Stimulated activated CD4-positive, alpha-beta T cell treated with anti-CD3 and anti-CD28 coated beads, Interleukin-12 subunit alpha, Interleukin-12 subunit beta, amount 100 ng/mL, for 24 hours (primary cell): ENCODE results near the gene CCDC69.

ENCODE experiments used
- DNase-seq, 2 experiments: peaks; one replicate each; pipeline ENCODE4 v3.0.0-alpha.2; 2020; ENCODE audit warnings: low read depth in 2 of 2

The CCDC69 gene

DNA sequence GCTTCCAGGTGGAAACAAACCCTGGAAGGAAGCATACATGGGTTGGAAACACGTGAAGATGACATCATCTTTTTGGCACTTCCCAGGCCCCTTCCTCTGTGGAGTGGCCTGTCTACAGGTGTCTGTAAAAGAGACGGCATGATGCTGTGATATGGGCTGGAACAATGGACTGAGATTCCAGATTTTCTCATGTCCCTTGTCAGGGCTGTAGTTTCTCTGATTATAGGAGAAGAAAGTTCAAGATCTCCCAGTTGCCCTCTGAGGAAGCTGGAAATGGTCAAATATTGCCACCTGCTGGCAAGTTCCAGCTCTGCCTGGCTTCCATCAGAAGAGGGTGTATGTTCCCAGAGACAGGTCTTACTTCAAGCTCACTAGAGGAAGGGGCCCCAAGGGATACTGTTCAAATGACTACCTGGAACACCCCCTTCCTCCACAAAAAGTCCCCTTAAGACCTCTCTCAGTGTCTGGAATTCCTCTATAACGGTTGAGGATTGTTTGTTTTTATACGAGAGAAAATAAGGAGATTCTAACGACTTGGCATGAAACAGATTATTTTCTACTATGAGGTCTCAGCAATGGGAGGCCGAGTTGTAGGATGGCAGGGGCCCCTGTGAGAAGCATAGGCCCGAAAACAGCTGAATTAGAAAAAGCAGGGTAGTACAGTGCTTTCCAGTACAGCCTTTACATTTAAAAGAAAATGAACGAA is 59.1 kb downstream of the CCDC69 start:
- peak; percentile 69 to 76 for DNase-seq

DNA sequence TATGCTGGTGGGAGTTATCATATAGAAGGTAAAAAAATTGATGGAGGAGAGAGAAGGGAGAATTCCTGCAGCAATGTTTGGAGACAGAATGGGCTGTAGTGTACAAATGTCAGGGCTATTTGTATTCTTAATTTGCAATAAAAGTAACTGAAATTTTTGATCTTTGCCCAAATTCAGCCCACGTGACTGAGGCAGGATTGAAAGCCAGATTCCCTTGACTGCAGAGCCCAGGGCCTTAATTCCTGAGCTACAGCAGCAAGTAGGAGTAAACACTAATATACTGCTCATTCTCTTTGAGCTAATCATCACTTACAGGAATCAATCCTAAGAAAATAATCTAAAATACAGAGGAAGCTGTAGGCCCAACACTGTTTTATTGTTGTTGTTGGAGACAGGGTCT is 61.1 kb downstream of the CCDC69 start:
- no peak for DNase-seq

DNA sequence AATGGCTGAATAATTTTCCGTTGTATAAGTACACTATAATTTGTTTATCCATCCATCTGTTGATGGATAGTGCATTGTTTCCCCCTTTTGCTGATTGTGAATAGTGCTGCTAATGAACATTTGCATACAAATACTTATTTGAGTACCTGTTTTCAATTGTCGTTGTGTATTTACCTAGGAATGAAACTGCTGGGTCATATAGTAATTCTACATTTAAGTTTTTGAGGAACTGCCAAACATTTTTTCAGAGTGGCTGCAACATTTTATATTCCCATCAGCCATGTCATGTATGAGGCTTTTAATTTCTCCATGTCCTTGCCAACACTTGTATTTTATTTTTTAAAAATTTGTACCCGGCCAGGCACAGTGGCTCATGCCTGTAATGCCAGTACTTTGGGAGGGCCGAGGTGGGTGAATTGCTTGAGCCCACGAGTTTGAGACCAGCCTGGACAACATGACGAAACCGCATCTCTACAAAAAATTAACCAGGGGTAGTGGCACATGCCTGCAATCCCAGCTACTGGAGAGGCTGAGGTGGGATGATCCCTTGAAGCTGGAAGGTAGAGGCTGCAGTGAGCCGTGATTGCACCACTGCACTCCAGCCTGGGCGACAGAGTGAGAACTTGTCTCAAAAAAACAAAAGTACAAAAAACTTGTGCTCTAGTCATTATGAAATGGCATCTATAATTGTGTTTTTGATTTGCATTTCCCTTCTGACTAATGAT is 64.1 kb downstream of the CCDC69 start:
- DNase-seq, result no peak

DNA sequence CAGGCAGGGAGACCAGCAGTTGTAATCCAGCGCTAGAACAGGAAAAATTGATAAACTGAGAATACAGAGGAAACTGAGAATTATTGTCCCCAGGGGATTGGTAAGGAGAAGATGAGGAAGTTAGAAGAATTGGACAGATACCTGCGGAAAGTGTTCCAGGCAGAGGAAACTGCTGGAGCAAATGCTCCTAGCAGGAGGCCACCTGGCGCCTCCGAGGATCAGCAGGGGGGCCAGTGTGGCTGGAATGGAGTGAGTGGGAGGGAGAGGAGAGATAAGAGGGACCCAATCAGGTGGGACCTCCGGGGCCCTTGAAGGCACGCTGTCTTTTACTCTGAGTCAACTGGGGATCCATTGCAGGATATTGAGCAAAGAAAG is 65.6 kb downstream of the CCDC69 start:
- DNase-seq, result no peak

DNA sequence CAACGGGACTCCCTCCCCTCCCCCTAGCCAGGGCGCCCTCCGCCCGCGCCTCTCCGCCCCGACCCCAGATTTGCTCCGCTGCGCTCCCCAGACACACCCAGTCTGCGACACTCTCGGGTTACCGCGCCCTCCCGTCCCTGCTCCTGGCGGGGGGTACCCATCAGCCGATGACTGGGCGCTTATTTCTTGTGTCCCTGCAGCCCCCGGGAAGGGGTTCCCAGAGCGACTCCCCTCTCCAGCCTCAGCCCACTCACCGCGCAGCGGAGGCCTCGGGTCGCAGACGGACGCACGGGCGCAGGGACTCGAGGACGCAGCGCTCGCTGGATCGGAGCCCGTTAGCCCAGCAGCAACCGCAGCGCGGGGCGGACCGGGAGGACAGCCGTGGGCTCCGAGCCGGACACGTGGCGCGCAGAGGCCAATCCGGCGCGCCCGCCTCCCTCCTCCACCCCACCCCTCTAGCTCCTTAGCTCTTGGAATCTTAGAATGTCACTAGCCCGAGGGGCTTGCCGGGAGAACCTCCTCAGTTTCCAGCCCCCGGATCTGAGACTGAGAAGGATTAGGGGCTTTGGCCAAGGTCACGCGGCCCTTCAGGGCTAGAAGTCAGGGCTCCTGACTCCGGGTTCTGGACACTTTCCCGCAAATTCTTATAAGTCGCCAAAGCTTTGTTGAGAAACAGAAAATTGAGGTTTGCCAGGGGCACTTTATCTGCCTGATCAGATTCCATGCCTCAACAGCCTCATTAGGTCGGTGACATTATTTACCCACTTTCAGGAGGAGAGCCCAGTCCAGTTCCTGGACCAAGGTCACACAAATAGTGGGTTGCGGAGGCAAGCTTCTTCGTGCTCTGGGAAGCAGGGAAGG is 66.2 kb downstream of the CCDC69 start, which contains the start of gene ANXA6:
TSS of gene ANXA6 (minus strand) at position 354 of the 861 bp plus-strand sequence. CDS start 9,878 bp downstream, outside the sequence.
- DNase-seq, result peak; percentile 43 to 62

DNA sequence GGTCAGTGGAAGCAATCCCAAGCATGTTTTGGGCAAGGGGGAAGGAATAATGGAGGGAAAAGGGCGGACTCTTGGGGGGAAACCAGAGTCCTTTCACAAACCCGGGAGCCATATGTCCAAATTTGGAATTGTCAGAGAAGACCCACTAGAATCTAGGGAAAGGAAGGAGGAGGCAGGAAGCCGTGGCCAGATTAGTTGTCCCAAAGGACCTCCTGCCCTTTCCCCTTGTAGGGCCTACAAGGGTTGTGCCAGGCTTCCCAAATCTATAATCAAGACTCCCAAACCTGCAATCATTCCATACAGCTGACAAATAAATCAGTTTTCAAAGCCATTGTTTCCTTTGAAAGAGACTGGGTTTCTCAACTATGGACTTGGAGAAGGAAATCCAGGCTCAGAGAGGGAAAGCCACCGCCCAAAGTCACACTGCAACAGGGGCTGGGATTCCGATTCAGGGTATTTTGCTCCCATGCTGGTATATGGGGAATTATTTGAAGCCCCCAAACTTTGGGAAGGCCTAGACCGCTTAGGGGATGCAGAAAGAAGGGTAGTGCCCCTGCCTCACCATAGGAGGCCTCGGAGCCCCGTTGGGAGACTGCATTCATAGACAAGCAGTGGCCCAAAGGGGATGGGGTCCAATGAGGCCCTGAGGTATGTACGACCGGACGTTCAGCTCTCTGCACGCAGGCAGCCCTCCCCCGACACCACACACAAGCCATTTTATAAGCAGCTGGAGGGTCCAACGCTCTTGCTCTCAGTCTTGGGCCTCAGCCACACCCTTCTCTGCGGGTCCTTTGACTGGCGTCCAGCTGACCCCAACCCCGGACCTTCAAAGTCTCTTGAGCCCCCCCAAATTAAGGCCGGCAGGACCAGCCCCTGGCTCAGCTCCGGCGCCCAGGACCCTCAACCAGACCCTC is 67.1 kb downstream of the CCDC69 start:
- DNase-seq, result no peak

DNA sequence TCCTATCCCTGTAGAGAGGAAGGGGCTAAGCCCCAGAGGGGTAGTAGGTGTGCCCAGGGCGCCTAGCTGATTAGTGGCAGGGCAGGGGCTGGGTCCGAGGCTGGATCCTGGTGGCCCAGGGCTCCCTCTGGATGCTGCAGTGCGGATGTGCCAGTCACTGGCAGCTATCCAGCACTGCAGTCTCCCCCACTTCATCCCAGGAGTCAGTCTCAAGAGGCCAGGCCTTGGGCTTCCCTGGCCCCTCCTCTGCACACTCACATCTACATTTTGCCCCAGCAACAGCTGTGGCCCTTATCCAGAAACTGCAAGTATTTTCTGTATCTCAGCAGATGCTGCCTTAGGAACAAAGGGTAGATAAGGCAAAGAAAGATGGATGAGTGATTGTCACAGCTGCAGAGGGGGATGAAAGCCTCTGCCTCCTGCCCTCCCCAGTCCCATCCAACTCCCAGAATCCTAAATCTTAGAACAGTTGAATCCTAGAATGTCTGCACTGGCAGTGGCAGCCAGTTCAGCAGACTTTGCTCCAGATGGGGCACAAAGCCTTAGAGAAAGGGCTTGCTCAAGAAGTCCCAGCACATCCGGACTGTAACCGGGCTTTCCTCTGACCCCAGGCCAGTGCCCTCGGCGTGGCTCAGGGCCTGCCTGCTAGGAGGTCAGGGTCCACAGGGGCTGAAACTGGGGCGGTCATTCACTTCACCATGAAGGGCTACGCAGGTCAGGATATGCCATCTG is 68.0 kb downstream of the CCDC69 start:
- no peak for DNase-seq

DNA sequence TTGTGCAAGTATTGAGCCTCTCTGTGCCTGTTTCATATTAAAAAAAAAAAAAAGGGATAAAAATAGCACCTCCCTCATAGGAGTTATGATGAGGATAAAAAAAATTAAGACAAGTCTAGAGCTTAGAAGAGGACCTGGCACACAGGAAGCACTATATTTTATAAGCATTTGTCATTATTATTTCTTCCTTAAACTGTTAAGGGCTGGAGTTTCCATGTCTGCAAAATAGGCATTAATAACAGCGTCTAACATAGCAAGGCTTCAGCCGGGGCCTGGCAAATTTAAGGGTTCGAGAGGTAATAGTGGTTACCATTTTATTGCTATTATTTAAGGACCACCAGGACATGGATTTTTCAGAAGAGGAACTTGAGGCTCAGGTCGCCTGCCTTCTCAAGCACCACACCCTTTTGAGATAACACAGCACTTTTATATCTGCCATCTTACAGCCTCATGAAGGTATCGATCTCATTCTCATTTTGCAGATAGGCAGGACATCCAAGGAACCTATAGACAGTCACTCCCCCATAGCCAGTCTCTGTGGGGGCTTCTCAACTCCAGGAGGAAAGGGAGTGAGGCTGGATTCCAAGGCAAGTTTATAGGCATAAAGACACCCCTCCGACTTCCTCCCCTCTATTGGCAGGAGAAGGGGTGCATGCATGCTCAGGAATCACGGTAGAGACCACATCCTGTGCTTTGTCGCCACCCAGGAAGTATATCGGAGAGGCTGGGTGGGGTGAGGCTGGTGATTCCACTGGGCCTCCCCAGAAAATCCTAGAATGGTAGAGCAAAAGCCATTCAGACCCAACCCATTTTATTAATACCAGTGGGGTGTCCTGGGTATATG is 68.7 kb downstream of the CCDC69 start:
- DNase-seq, result peak; percentile 32 to 33

DNA sequence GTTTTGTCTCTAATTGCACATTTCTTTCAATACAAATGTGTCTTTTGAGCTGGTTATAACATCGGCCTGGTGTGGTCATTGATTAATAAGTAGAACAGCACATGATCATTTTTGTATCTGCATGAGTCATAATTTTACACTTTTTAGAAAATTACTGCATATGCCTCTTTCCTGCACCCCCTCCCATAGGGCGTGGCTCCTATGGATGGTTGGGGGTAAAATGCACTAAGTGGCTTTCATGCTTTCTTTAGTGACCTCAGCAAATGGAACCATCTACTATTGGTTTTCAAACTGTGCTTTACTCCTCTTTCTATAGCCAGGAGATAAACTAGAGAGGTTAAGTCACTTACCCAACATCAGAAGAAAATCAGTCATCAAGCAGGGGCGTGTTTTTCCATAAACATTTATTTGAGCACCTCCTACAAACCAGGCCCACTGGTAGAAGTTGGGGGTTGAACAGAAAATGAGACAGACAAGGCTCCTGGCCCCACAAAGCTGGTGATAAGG is 70.1 kb downstream of the CCDC69 start:
- peak in 1 of 2 experiments; percentile 45 for DNase-seq

DNA sequence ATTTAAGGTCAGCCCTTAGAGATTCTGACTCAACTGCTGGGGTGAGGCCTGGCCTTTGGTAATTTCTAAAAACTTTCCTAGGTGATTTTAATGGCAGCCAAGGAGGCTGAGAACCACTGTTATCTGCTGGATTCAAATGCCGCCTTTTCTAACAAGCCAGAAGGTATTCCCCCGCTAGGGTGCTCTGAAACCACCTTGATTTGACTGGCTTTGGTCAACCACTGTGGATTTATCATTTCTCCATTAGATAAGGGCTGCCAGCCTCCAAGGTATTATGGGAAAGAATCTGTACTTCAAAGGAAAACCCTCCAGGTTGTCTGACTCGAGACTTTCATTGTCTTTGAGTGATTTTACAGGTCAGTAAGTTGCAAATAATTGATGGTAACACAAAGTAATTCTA is 70.6 kb downstream of the CCDC69 start:
- no peak for DNase-seq

DNA sequence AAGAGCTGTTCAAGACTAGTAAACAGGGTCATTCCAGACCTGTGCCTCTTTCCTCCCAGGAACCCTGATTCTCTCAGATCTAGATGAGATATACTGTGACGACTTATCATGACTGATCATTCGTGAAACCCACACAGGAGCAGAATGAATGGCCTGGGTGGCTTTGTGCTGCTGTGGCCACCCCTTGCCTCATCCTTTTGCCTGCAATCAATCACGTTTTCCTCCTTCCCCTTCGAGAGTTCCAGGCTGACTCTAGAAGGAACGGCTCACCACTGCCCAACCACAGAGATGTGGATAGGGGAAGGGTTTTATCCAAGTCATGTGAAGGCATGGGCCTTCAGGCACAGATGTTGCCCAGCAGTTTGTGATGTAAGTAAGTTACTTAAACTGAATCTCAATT is 72.1 kb downstream of the CCDC69 start:
- peak in 1 of 2 experiments; percentile 59 for DNase-seq

DNA sequence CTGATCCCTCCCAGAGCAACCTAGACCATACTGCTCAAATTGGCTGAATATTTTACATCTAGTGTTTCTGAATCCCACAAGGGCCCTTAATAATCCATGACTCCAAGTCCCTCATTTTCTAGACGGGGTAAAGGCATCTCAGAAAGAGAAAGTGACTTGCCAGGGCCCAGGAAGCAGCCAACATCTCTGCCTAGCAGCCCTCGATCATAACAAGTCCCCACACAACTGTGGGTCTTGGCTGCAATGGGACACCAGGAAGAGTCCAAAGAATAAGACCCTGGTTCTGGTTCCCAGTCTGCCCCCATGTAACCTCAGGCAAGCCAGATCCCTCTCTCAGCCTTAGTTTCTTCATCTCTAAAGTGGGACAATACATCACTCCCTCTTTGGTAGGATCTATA is 72.6 kb downstream of the CCDC69 start:
- no peak for DNase-seq

DNA sequence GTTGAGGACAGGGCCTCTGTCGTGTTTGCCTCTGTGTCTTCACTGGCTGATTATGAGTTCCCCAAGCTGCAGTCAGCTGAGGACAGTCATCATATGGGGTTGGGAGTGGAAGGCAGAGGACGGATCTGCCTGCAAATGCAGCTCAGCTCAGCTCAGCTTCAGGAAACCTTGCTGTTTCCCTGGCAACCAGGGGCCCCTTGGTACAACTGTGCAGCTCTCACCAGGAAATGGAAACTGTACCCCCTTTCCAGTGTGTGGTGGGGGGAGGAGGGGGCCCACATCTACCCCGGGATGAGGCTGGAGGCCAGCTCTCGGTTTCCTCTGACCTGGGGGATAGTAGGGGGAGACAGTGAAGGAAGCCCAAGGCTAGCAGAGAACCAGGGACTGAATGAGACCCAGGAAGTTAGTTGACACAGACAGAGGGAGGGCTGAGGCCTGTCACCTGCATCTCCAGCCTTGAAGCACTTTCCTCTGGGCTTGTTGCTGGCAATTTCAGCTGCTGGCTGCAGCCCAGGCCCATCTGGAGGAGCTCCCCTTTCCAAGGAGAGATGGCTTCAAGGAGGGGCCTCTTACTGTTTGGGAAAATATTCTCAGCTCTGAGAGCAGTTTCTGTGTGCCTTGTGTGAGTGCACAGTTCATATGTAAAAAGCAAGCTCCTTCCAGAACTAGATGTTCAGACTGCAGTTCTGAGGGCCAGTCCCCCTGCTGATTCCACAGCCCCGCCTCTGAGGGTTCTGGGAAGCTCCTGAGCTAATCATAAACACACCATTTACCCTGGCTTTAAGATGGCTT is 73.2 kb downstream of the CCDC69 start:
- DNase-seq, result peak; percentile 44 to 60

DNA sequence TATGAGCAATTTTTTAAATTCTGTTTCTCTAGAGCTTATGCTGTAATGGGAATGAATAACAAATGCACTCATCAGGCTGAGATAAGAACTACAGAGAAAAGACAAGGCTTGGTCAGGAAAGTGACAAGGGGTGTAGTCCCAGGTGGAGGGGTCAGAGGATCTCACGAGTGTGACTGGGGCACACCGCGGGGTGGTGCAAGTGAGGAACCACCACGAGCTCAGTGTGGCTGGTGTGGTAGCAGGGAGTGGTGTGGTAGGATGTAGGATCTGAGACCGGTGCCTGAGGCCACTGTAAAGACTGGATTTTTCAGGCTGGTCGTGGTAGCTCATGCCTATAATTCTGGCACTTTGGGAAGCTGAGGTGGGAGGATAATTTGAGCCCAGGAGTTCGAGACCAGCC is 75.3 kb downstream of the CCDC69 start:
- DNase-seq, result no peak

DNA sequence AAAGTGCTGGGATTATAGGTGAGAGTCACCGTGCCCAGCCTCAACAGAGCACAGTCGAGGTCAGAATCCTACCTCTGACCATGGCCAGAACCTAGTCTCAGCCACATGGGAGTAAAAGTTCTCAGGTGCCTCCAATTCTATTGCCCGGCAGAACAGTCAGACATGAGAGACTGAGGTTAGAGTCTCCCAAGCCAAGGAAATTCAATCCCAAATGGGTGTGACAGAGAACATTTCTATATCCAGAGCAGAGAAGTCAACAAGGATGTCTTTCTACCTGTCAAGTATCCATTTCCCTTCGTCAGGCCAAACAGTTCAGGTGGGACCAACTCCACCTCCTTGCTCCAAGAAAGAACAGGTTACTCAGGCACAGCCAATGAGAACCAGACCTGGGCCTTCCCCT is 76.9 kb downstream of the CCDC69 start:
- DNase-seq, result no peak

DNA sequence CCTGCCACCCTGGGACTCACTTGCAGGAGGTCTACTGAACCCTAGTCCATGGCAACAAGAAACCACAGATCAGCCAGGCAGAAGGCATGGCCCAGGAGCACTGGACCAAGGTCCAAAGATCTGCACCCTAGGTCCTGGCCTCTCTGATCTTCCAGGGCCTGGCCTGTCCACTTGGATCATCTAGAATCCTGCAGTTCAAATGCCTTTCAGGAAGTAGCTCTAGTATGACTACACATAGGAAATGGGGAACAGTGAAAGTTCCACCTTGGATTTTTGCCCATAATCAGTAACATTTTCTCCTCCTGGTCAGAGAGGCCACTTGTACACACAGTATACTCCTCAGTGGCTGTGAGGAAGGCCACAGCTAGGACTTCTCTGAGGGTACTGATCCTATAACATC is 77.8 kb downstream of the CCDC69 start:
- DNase-seq, result no peak

DNA sequence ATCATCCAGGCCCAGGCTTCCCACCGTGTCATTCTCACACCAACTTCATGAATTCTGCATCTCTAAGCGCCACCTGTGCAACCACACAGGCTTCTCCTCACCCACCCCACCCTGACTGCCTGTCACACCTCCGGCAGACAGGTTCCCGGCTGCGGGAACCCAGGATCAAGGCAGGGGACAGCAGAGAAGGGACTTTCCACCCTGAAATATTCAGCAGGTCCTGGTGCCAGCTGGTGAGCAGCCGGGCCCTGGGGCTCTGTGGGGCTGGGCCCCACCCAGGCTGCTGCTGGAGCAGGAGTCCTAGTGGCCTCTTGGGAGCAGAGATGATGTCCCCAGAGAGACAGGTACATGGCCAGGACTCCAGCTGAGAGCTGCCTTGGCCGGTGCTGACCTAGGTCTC is 79.0 kb downstream of the CCDC69 start:
- no peak for DNase-seq

DNA sequence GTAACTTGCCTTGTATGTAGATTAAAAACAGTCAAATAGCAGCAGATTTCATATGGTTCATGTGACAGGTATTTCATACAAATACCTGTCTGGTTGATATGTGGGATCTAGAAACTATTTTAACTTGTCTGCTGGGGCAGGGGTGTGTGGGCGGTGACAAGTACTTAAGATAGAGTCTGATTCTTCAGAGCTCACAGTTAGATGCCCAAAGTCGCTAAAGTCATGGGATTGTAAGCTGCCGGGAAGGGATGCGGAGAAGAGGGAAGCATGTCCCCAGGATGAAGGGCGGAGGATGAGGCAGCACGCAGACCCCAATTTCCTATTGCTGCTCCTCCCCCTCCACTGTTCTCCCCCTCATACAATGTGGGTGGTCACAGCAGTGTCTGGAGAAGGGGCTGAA is 79.6 kb downstream of the CCDC69 start:
- no peak for DNase-seq

DNA sequence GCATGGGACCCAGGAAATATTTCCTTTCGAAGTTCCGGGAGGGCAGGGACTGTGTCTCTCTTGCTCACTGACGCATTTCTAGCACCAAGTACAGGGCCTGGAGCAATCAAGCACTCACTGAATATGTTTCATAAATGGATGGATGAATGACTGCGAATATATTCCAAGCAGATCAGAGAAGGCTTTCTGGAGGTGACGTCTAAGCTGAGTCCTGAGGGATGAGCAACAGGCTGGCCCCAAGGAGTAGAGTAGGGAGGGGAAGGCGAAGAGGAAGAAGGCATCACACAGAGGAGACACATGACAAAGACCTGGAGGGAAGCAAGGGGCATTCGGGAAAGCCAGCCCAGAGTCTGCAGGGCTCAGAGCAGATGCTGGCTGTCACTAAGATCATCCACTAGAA is 80.2 kb downstream of the CCDC69 start:
- no peak for DNase-seq
